HG02623 (cell line): ENCODE measurements around the gene CEP72.
"Not testable (repeated sequence)": the region's sequence is repeated elsewhere in the genome, so short reads cannot be mapped to it uniquely, and the experiment has no call there.

ENCODE experiments used
- ATAC-seq: cut with Tn5 transposase; IDR thresholded peaks from one replicate; pipeline ENCODE4 v1.9.1; 2021; ENCODE audit warnings: moderate library complexity; ENCODE audit not compliant: unreplicated experiment

CEP72 gene

DNA sequence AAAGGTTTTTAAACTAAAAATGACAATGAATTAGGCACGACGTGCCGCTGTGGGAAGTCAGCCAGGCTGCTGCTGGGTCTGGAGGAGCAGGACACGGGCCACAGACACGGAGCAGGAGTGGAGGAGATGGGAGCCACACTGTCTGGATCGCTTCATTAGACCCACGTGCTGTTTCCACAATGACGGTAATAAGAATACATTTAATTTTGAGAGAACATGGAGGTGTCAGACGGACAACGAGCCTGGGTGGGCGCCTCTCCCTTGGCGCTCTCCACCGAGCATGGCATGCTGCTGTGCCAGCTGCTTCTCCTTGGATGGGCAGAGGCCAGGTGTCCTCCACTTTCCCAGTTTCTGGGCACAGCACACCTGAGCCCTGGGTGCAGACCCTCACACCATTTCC lies 68.7 kb downstream of the CEP72 start:
- ATAC-seq: not testable (repeated sequence)

DNA sequence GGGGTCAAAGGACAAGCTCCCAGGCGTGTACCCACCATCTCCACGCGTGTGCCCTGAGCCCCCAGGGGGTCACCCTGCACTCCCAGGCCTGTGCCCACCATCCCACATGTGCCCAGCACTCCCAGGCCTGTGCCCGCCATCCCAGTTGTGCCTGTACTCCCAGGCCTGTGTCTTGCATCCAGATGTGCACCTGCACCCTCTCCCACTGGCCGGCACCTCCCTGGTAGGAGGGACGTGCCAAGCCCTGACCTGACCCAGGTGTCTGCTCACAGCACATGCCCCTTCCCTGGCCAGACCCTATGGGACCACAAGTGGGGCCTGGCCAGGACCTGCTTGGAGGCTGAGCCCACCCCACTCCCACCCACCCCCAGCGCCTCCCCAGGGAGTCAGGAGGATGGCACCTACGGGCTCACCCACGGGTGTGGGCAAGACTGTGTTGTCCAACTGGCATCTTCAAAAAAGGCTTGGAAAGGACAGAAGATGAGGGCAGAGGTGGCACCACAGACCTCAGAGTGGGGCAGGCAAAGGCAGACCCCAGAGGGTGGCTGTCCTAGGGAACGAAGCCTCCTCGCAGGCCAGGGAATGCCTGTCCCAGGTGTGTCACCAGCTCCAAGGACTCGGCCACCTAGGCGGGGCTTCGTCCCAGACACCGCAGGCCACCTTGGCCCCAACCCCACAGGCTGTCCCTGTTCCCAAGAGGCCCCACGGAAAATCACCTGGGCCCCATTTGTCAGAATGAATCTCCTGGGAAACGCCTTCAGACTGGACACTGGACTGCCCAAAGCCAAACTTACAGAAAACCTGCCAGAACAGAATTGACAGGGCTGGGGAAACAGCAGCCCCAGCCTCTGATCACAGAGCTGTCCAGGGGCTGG lies 69.4 kb downstream of the CEP72 start:
- ATAC-seq: not testable (repeated sequence)

DNA sequence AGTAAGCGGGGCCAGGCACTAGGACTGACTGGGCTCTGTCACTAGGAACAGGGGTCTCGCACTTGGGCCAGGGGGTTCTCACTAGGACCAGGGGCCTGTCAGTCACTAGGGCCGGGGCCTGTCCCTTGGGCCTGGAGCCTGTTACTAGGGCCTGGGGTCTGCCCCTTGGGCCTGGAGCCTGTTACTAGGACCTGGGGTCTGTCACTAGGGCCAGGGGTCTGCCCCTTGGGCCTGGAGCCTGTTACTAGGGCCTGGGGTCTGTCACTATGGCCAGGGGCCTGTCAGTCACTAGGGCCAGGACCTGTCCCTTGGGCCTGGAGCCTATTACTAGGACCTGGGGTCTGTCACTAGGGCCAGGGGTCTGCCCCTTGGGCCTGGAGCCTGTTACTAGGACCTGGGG lies 70.1 kb downstream of the CEP72 start:
- not testable (repeated sequence) for ATAC-seq

DNA sequence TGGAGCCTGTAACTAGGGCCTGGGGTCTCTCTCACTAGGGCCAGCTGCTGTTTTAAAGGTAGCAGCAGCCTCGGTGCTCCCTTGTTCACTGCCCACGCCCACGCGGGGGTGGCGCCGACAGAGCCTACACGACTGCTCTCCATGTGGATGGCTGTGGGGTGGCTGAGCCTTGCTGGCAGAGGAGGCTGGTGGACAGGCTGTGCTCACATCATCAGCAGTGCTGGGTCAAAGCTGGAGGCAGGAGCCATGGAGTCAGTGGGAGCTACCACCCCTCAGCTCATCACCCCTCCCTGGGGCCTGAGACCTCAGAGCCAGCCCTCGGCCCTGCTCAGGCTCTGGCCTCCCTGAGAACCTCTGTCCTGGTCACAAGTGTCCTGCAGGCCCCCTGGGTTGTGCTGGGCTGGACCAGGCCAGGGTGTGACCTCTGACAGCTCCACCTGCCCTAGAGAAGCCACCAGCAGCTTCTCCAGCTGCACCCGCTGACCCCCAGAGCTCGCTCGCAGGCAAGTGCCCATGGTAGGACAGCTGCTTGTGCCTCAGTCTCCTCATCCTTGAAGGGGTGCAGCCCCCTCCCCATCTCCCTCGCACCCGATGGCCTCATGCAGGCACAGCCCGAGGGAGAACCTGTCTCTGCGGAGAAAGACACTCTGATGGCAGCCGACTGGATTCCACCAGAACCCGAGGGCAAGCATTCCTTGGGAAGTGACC lies 70.7 kb downstream of the CEP72 start:
- not testable (repeated sequence) for ATAC-seq

DNA sequence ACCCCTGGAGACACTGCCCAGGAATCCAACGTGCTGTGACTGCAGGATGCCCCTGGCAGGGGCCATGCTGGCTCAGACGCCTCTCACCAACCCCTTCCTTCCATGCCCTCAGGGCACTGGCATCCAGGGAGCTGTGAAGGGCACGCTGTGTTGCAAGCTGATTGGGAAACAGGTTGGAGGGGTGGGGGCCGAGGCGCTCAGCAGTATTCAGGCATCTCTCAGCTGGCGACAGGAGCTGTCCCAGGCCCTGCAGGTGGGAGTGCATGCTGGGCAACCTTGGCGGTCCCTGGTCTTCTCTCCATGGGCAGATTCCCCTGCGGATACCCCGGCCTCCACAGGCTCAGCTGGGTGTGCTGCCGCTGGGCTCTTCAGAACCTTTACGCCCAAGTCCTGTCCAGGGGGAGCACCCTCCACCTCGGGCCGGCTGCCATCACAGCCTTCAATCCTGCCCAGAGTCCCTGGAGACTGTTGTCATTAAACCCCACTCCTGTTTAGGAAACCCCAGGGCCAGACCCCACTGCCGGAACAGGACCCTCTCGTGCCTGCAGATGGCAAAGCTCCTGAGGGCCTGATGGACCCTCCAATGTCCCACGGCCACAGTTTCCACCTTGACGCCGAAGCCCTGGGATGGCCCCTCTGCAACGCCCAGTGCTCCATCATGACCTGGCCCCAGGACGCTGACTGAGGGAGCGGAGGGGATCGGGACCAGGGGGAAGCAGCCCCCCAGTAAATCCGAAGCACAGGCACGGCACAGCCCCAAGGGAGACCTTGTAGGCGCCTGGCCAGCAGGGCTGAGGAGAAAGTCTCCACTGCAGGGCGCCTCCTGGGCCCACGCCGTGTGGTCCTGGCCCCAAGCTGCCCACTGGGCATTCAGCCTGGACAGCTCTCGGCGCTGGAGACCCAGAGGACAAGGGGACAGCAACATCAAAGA lies 71.7 kb downstream of the CEP72 start:
- no peak for ATAC-seq

DNA sequence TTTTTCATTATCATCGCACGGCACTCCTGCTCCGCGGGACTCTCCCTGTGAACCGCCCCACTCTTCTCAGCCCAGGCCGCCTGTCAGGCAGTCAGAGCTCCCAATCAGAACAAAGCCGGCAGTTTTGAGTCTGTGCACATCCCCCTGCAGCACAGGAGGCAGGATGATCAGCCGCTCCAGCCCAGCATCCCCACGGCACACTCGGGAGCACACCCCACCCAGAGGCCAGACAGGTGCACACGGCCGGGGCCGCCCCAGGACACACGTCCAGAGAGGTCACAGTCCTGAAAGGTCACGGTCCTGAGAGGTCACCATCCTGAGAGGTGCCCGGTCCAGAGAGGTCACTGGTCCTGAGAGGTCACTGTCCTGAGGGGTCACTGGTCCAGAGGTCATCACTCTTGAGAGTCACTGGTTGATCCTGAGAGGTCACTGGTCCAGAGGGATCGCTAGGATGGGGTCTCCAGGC lies 72.6 kb downstream of the CEP72 start:
- no peak for ATAC-seq

DNA sequence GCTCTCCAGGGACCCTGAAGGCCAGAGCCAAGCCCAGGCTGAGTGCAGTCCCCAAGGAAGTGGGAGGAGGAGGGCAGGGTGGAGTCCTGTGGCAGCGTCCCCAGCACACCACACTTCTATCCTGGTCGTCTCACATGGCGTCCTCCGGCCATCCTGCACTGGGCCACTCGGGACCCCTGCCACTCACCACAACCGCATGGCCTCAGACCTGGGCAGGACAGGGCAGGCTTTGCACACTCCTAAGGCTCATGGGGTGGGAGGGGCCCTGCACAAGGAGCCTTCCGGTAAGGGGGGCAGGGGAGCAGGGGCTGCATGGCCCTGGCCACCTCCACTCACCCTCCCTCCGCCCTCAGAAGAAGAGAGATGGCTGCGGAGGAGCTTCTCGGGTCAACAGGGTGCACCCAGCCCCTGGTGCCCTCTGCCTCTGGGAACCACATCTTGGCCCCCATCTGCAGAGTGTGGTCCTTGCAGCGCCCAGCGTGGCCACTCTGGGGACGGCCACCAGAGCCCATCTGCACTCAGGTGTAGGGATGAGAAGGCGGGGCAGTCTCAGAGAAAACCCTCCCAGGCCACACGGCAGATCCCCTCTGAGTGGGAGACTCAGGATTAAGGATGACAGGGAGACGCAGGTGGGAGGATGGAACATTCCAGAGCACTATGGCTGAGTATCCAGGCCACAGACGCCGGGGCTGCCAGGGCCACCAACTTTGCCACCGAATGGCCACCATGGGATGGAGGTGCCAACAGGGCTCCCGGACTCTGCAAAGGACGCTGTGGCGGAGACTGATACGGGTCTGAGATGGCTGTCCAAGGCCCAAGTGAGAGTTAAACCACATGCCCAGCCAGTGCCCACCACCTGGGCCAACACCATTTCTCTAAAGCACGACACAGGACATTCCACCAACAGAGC lies 73.4 kb downstream of the CEP72 start:
- no peak for ATAC-seq

DNA sequence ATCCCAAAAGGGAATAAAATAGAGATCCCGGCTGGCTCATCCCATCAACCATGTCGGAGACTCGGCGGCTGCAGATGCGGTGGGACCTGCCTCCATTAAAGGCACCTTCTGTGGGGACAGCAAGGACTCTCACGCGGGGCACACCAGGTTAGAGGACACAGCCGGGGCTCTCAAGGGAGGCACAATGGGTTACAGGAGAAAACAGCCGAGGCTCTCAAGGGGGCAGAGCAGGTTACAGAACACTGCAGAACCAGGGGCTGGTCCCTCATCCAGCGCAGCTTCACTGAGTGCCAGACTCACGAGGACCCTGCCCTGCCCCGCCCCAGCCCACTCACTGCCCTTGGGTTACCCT lies 74.0 kb downstream of the CEP72 start:
- ATAC-seq: not testable (repeated sequence)

DNA sequence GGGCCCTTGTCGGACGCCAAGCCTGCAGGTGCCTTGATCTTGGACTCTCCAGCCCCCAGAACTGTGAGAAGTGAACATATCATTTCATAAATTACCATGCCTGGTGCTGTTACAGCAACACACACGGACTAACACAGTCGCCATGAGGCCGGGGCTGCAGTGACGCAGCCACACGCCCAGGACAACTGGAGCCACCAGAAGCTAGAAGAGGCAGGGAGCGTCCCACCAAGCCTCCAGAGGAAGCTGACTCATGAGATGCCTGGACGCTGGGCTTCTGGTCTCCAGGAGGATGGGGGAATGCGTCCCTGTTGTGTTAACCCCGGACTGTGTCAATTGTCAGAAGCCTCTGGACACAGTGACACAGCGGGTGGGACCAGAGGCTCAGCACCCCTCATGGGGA lies 74.8 kb downstream of the CEP72 start:
- ATAC-seq: not testable (repeated sequence)

DNA sequence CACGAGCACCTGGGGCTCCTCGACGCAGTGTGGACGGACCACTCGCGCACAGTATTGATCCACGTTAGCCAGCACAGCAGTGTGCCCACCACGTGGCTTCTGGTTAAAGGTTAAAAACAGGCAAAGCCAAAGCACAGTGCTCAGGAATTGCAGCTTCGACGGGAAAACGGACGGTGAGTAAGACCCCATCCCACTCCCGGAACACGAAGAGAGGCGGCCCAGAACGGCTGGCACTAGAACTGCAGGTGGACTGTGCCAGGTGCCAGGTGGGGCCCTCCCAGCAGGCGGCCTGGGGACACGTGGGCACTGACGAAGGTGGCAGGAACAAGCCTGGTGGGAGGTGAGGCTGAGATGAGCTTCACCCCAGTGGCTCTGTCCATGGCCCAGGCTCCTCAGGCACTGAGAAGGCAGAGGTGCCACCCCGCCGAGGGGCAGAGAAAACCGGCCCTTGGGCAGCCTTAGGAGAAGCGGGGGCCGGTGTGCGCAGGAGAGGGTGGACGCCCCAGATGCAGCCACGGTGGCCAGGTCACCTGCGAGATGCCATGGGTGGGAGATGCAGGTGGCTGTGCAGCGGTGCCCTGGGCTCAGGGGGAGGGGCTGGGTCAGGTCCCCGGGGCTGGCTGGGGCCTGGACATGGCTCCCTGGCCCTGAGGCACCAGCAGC lies 76.3 kb downstream of the CEP72 start:
- ATAC-seq: not testable (repeated sequence)

DNA sequence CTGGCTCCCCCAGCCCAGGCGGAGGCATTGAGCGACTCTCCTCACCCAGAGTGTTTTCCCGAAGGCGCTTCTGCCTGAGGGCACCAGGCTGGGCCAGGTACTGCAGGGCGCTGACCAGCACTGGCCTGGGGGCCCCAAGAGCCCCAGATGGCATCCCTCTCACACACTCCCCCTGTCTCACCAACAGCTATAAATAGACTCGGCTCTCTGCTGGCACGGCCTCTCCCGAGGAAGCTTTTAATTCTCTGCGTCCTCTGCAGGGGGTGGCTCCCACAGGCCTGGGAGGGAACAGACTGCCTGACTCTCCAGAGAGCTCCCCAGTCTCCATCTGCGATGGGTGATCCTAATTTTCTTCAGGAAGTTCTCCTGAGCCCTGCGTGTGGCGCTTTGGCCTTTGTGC lies 78.2 kb downstream of the CEP72 start:
- not testable (repeated sequence) for ATAC-seq

DNA sequence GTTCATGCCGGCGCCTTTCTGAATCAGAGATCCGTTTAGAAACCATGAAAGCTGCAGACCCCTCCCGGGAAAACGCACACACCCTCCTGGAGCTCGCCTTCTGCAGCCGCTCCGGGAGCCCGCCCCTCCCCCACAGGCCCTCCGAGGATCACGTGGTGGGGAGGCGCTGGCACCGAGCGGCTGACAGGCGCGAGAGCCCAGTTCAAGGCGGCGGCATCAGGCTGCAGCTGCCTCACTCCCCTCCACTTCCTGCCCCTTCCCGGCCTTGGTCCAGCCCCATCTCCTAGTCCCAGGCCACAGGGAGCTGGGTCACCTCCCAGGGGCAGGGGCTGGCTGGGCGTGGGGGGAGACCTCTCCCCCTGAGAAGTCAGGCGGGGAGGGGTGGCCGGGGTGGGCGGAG lies 78.9 kb downstream of the CEP72 start:
- ATAC-seq: not testable (repeated sequence)

DNA sequence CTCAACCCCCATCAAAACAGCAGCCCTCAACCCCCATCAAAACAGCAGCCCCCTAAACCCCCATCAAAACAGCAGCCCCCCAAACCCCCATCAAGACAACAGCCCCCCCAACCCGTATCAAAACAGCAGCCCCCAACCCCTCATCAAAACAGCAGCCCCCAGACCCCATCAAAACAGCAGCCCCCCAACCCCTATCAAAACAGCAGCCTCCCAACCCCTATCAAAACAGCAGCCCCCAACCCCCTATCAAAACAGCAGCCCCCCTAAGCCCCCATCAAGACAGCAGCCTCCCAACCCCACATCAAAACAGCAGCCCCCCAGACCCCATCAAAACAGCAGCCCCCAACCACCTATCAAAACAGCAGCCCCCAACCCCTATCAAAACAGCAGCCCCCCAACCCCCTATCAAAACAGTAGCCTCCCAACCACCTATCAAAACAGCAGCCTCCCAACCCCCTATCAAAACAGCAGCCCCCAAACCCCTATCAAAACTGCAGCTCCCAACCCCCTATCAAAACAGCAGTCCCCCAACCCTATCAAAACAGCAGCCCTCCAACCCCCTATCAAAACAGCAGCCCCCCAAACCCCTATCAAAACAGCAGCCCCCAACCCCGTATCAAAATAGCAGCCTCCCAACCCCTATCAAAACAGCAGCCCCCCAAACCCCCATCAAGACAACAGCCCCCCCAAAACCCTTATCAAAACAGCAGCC lies 79.8 kb downstream of the CEP72 start:
- ATAC-seq: no peak

DNA sequence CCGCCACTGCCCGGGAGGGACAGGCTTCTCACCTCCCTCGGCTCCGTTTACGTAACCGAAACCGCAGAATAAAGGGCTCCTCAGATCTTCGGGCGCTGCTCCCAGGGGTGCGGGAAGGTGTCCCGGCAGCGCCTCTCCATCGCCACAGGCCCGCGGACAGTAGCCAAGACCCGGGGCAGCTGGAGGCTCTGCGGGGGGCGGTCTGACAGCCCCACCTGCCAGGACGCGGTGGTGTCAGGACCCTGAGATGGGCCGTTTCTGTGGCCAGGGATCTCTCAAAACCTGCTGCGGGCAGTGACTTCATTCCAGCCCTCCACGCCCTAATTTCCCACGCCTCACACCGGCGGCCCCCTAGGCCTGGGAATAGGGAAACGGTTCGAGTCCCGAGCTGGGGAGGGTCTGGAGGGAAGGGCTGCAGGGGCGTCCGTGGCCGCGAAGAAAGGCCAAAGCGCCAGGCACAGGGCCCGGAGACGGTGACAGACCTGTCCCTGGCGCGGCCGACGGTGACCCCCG lies 80.4 kb downstream of the CEP72 start:
- peak; percentile 6 for ATAC-seq

DNA sequence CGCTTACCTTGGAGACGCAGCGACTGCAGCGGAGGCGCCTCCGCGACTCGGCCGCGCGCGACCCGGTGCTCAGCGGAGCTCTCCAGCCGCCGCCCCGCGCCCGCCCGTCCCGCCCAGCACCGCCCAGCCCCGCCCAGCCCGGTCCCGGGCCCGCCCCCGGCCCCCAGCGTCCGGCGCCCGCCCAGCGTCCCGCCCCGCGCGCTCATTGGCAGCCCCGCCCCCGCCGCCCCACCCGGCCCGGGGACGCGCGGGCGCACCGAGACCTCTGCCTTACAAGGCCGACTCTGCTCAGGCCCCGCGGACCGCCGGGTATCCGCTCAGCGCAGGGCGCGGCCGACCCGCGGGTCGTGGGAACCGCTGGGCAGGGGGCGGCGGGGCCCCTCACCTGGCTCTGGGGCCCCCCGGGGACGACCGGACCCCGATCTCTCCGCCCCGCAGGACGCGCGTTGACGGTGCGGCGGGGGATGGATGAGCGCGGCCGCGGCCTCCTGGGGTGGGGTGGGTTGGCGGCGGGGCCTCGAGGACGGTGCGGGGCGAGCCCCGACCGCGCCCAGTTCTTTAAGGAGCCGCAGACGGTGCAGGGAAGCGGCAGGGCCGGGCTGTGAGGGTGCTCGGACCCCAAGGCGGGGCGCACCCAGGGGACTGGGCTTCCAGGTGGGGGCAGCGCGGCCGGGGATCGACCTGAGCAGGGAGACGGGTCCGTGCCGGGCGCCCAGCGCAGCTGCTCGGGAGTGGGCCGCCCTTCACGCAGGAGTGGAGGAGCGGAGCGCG lies 81.3 kb downstream of the CEP72 start, which contains the start of gene TPPP:
TSS of gene TPPP (minus strand) at position 82 of the 771 bp plus-strand sequence. CDS start 15,292 bp downstream, outside the sequence.
- ATAC-seq: peak; percentile 67

DNA sequence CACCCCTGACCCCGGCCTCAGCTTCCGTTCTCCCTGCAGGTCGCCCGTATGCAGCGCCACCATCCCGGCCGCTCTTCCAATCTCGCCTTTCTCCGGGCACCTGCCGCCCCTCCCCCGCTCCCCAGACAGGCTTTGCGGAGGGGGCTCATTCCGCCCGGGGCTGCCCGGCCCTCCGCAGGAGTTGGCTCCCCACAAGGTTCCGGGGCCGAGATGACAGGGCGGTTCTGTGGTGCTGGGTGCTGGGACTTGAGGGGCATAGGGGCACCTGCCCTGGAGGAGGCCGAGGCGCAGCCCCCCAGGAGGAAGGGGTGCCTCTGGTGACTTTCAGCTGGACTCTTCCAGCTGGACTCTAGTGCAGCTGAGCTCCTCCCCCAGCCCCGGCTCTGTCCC lies 81.9 kb downstream of the CEP72 start:
- ATAC-seq: not testable (repeated sequence)

DNA sequence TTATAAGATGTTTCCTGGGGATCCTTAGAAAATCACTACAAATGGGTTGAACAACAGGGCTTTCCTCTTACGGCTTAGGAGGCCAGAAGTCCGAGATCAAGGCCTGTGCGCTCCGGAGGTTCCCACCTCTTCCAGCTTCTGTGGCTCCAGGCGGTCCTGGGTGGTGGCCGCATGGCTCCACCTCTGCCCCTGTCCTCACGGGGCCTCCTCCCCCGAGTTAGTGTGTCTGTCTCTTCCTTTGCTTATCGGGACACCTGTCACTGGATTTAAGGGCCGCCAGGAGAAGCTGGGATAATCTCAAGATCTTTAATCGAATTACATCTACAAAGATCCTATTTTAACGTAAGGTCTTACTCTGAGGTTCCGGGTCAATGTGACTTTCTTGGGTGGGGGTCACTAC lies 83.3 kb downstream of the CEP72 start:
- not testable (repeated sequence) for ATAC-seq

DNA sequence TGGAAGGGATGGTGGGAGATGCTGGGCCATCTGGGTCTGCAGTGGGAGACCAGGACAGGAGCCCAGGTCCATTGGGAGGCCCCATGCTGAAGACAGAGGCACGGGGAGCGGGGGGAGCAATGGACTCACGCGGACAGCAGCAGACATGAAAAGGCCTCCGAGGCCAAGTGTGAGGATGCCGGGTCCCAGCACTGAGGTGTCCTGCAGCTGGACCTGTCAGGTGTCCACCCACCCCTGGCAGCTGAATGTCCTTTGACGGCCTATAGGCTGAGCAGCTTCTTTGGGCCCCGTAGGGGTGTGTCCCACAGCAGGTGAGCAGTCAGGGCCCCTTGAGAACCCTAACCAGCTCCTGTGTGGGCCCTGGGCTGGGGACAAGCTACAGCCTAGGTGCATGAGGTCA lies 84.1 kb downstream of the CEP72 start:
- ATAC-seq: not testable (repeated sequence)
